Measurements from ENCODE around the gene SGO2. TPM values are rescaled to one million over a fixed set of nuclear protein-coding genes. Genes with fewer than 3 reads are reported as not detected.

Gene SGO2
- total and polyA plus RNA-seq, 10 of the 15 experiments (the other 5 are each of a cell fraction or from before 2014, with no cell fraction given) = 15.8 to 55.2 (median 24.3) TPM

DNA sequence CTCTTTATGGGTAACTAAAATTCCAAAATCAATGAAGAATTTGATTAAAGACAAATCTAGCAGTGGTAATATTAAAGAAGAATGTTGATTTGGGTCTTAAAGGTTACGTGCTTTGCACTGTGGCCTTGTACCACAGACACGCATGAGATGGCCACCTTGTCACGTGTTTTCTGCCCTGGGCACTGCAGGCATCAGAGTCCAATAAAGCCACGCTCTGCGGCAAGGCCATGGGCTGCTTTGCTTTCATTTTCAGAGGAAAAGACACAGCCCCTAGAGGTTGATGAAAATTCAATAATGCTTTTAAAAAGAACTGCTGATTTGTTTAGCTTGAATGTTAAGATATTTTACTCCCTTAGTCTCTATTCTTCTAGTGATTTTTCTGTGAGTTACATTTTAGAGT is 90.2 kb downstream of the SGO2 start:
- 51% methylated on average over 5 of the region's 5 CpGs for WGBS (ENCODE audit: insufficient coverage, insufficient replicate concordance, low lambda C conversion rate, missing lambda C conversion rate)
- H2AFZ ChIP-seq (ENCODE audit: control insufficient read depth, low read depth, low read length) = no peak overlapping the region; the same call in 1 of the 2 replicates
- no peaks in the 10 kb centered on the region; a peak in 1 of 4 replicates for H3K27me3 ChIP-seq (replicated peaks in 1 of 2; ENCODE audit: control insufficient read depth in 2 of 2, insufficient read depth in 2 of 2, low read length in 1 of 2)
- H3K4me3 ChIP-seq = no peak overlapping the region
- SMC1A ChIA-PET (ENCODE audit: uncharacterized antibody, unreplicated experiment) = interaction anchor here (1.6 to 2.0 kb wide), 2 partner anchors 10 to 146 kb away, joined by 4 to 6 read pairs; no protein-coding TSS in a partner anchor
- no peak overlapping the region for H3K9ac ChIP-seq (ENCODE audit: control insufficient read depth, insufficient read depth, low read length)
- intact Hi-C loops (cut with micrococcal nuclease; ENCODE audit: unreplicated experiment) (no loop called here), in situ Hi-C loops (cut with MboI) (no loop called here)
- POLR2A ChIA-PET = no interaction called here
- TF ChIP-seq YBX1 (IDR thresholded peaks at IDR 0.05) = no peak
- 0 out of 2 replicates have a peak, but pooled peaks have one; percentile 21 for TF ChIP-seq RUNX3 (IDR thresholded peaks at IDR 0.05; ENCODE audit: low read length)
- peak in 1 of 2 experiments; percentile 31; a peak in 1 of 4 replicates for TF ChIP-seq BHLHE40 (IDR thresholded peaks at IDR 0.05; ENCODE audit: borderline replicate concordance in 1 of 2, low read depth in 2 of 2, low read length in 1 of 2)
- H3K79me2 ChIP-seq (ENCODE audit: control insufficient read depth, insufficient read depth, low read length) = no peaks in the 10 kb centered on the region
- H3K4me1 ChIP-seq (ENCODE audit: control insufficient read depth, insufficient read depth, low read length) = peaks cover 5% of the 10 kb centered on the region
- no peaks in the 10 kb centered on the region for H3K9me3 ChIP-seq (replicated peaks; ENCODE audit: control insufficient read depth, insufficient read depth, low read length)
- BruUV-seq (replicated peaks) = no TSS peak
- no peaks in the 10 kb centered on the region for H3K36me3 ChIP-seq (ENCODE audit: control insufficient read depth in 2 of 2, insufficient read depth in 2 of 2, low read length in 1 of 2)
- DNase-seq (ENCODE audit: low read depth, low spot score) (no peak), FAIRE-seq (no peak), ATAC-seq (peak; percentile 64)
- H3K27ac ChIP-seq (ENCODE audit: control insufficient read depth, insufficient read depth) = no peak overlapping the region
- CTCF ChIA-PET = interaction anchor here (0.6 to 1.3 kb wide), 4 partner anchors 14 to 133 kb away, joined by 3 read pairs; no protein-coding TSS in a partner anchor
- H3K4me2 ChIP-seq (ENCODE audit: control insufficient read depth, insufficient read depth) = no peak overlapping the region; the same call in 1 of the 2 replicates
- H4K20me1 ChIP-seq (ENCODE audit: control insufficient read depth, insufficient read depth) = no peaks in the 10 kb centered on the region
- RAD21 ChIA-PET (ENCODE audit: unreplicated experiment) = no interaction called here

DNA sequence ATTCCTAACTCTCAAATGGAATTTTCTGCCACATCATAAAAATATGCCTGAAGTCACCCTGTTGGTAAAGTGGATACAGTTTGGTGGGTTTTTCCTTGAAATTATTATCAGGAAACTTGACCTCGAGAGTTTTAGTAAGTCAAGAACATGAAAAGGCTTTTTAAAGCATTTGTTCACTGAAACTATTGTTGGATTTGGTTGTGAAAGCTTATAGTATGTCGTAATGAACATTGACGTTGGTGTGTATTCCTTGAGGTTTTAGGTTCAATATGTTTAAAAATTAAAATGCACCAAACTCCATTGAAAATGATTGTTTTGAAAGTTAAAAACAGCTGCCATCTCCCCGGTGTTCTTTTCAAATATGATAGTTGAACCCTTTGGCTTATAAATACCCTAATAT is 90.6 kb downstream of the SGO2 start:
- Histone ChIP-seq H3K27me3 (replicated peaks in 1 of 2; ENCODE audit: control insufficient read depth in 2 of 2, insufficient read depth in 2 of 2, low read length in 1 of 2) (no peaks in the 10 kb centered on the region; a peak in 1 of 4 replicates), H2AFZ (ENCODE audit: control insufficient read depth, low read depth, low read length) (no peak overlapping the region), H3K36me3 (ENCODE audit: control insufficient read depth in 2 of 2, insufficient read depth in 2 of 2, low read length in 1 of 2) (no peaks in the 10 kb centered on the region), H3K9me3 (replicated peaks; ENCODE audit: control insufficient read depth, insufficient read depth, low read length) (no peaks in the 10 kb centered on the region), H3K4me1 (ENCODE audit: control insufficient read depth, insufficient read depth, low read length) (peaks cover 5% of the 10 kb centered on the region), H3K9ac (ENCODE audit: control insufficient read depth, insufficient read depth, low read length) (no peak overlapping the region), H3K27ac (ENCODE audit: control insufficient read depth, insufficient read depth) (no peak overlapping the region), H3K4me2 (ENCODE audit: control insufficient read depth, insufficient read depth) (no peak overlapping the region), H3K79me2 (ENCODE audit: control insufficient read depth, insufficient read depth, low read length) (no peaks in the 10 kb centered on the region), H3K4me3 (no peak overlapping the region), H4K20me1 (ENCODE audit: control insufficient read depth, insufficient read depth) (no peaks in the 10 kb centered on the region)
- in situ Hi-C loops (cut with MboI) = no loop called here
- ChIA-PET SMC1A (ENCODE audit: uncharacterized antibody, unreplicated experiment) (interaction anchor here (1.7 to 2.0 kb wide), 2 partner anchors 10 to 132 kb away, joined by 5 to 6 read pairs; no protein-coding TSS in a partner anchor), POLR2A (interaction anchor here (0.6 kb wide), 1 partner anchor 271 kb away, joined by 8 read pairs; no protein-coding TSS in a partner anchor), RAD21 (ENCODE audit: unreplicated experiment) (interaction anchor here (0.6 kb wide), 1 partner anchor 33 kb away, joined by 3 read pairs; no protein-coding TSS in a partner anchor), CTCF (interaction anchor here (1.1 to 1.3 kb wide), 2 partner anchors 15 to 83 kb away, joined by 3 read pairs; no protein-coding TSS in a partner anchor)
- 79% methylated on average over 4 of the region's 4 CpGs for WGBS (ENCODE audit: insufficient coverage, insufficient replicate concordance, low lambda C conversion rate, missing lambda C conversion rate)
- intact Hi-C loops (cut with micrococcal nuclease; ENCODE audit: unreplicated experiment) = no loop called here
- TF ChIP-seq, protein P1, sequence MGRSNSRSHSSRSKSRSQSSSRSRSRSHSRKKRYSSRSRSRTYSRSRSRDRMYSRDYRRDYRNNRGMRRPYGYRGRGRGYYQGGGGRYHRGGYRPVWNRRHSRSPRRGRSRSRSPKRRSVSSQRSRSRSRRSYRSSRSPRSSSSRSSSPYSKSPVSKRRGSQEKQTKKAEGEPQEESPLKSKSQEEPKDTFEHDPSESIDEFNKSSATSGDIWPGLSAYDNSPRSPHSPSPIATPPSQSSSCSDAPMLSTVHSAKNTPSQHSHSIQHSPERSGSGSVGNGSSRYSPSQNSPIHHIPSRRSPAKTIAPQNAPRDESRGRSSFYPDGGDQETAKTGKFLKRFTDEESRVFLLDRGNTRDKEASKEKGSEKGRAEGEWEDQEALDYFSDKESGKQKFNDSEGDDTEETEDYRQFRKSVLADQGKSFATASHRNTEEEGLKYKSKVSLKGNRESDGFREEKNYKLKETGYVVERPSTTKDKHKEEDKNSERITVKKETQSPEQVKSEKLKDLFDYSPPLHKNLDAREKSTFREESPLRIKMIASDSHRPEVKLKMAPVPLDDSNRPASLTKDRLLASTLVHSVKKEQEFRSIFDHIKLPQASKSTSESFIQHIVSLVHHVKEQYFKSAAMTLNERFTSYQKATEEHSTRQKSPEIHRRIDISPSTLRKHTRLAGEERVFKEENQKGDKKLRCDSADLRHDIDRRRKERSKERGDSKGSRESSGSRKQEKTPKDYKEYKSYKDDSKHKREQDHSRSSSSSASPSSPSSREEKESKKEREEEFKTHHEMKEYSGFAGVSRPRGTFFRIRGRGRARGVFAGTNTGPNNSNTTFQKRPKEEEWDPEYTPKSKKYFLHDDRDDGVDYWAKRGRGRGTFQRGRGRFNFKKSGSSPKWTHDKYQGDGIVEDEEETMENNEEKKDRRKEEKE (IDR thresholded peaks at IDR 0.05) = no peak
- TF ChIP-seq, protein P2, sequence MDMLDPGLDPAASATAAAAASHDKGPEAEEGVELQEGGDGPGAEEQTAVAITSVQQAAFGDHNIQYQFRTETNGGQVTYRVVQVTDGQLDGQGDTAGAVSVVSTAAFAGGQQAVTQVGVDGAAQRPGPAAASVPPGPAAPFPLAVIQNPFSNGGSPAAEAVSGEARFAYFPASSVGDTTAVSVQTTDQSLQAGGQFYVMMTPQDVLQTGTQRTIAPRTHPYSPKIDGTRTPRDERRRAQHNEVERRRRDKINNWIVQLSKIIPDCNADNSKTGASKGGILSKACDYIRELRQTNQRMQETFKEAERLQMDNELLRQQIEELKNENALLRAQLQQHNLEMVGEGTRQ (IDR thresholded peaks at IDR 0.05; ENCODE audit: borderline replicate concordance, low read depth, low read length) = no peak
- TF ChIP-seq HDAC6 (IDR thresholded peaks at IDR 0.05; ENCODE audit: unreplicated experiment) = no peak
- ATAC-seq (no peak), FAIRE-seq (no peak), DNase-seq (ENCODE audit: low read depth, low spot score) (no peak)
- no TSS peak for BruUV-seq (replicated peaks)

Data from GM12878 (cell line).